CD4-positive, alpha-beta T cell treated with Interleukin-15 for 4 hours (primary cell): ENCODE results near the gene PGM1.

ENCODE experiments used
- DNase-seq: peaks from one replicate; pipeline ENCODE4 v3.0.0-alpha.2; 2020; ENCODE audit warnings: low spot score

Gene PGM1

DNA sequence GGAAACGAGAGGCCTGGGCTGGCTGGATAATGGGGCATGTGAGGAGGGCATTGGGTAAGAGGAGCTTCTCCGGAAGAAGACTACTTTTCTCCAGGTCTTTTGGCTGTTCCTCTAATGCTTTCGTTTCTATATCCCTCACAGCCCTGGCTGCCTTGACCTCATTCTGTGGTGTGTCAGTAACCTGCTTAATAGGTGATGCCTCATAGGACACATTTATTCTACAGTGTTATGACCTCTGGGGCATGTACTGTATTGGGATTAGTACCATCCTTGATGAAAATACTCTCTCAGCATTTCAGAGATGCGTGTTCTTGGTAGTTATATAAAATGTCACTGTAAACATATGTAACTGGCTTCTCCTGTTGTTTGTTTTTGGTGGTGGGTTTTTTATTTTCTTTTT is 40.1 kb downstream of the PGM1 start:
- no peak for DNase-seq

DNA sequence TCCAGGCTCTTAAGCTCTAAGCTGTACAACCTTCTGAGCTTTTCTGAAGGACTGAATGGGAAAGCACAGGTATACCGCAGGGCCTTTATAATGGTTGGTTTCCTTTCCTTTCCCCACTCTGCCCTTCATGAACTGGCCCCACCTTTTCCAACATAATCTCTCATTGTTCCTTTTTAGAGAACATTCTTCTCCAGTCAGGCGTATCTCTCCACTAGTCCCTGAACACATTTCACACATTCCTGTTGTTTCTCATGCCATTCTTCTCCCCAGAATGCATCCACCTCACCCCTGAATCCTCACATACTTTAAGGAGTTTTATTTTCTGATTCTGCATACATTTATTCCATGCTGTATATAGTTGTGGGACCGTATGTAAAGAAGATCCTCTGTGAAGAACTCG is 41.3 kb downstream of the PGM1 start:
- DNase-seq: no peak

DNA sequence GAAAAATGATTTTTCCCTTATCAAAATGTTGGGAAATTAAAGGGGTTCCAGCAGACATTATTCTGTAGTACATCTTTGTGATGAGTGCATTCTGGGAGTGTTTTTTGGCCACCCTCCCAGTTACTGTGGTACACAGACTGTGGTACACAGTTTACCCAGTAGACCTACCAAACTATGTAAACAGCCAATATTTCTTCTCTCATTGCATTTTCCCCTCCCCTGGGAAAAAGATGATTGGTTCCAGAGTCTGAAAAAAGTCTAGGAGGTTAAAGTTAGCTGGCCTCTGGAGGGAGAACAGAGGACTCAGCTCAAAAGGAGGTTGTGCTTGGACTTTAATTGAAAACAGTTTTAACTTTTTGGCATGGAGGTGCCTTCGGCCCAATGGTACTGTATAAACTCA is 42.5 kb downstream of the PGM1 start:
- no peak for DNase-seq

DNA sequence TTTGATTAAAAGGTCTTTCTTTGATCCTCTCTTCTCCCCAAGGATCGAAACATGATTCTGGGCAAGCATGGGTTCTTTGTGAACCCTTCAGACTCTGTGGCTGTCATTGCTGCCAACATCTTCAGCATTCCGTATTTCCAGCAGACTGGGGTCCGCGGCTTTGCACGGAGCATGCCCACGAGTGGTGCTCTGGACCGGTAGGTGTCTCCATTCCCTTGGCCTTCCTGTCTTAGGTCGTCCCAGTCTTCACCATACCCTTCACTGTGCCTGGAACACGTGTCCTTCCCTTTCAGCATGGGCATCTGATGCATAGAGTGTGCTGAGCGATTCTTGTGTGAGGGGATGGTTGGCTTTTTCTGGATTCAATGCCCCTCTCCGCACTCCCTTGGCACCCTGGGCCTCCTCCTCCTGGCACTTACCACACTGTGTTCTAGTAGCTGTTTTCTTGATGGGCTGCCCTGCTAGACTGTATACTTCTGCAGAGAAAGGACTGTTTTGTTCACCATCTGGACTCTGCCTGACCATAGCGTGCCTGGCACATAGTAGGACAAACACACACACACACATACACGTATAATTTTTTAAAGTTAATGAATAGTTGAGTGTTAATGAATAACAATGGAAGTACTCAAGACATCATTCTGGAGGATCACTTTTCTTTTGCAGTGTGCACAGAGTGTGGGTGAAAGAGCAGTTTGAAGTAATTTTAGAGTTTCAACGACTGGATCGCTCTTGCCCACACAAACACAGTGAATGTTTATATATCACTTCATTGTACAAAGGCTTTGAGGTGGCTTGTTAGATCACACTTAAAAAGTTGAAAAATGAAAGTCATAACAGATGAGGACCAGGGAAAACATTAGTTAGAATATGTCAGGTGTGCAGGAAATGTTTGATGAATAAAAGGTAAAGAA is 43.2 kb downstream of the PGM1 start:
- DNase-seq: no peak

- DNase-seq: no peak
Observed at GRCh38 chr1:63638471-63638870, 45.3 kb downstream of the PGM1 start.

- DNase-seq: no peak
Observed at GRCh38 chr1:63638875-63639274, 45.7 kb downstream of the PGM1 start.

GRCh38 chr1:63640633-63641567 is 47.7 kb downstream of the PGM1 start:
- no peak for DNase-seq

- no peak for DNase-seq
Observed at GRCh38 chr1:63641615-63642014, 48.4 kb downstream of the PGM1 start.

- DNase-seq: no peak
Observed at GRCh38 chr1:63642901-63643300, 49.7 kb downstream of the PGM1 start.

DNA sequence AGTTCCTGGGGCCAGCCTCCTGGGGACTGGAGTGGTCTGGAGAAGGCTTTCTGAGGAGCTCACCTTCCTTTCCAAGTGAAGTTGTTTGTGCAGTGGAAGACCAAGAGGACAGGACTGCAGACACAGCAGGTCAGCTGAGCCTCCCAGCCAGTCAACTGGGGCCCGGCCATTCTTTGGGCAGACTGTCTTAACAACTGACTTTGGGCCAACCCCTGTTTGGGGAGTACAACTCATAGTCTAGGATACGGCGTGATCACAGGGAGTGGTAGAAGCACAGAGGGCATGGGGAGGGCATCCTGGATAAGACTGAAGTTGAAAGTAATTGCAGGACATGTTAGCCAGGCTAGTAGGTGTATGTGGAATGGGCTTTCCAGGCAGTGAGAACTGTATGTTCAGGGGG is 50.3 kb downstream of the PGM1 start:
- no peak for DNase-seq

DNA sequence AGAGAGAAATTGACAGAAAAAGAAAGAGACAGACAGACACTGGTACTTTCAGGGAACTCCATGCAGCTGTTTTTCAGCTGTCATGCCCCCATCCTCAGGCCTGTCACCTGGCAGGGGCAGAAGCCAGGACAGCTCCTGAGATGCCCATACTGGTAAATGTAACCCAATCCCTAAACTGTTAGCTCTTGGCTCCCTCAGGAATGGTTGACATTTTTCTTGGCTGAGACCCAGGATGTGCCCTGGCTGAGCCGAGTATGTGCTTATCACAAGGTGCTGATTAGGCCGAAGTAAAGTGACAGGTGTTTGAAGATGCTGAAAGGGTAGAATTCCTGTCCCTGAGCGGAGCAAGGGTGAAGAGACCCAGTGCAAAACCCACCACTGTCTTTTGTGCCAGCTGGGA is 50.7 kb downstream of the PGM1 start:
- DNase-seq: no peak

DNA sequence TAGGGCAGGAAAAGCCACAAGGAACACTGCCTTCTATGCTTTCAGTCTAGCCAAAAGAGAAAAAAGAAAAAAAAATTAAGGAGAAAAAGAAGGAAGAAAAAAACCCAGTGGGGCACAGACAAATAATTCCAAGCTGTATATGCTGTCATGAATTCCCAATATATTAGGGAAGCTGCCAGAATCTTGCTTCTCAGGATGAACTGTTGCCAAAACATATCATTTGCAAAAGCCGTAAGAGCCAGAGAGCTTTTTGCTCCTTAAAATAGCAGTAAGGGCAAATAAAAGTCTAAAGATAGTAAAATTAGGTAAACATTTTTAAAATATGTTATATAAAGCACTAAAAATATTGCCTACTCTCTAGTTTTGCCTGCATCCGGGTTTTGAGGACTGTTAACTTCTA is 52.1 kb downstream of the PGM1 start:
- DNase-seq: no peak

DNA sequence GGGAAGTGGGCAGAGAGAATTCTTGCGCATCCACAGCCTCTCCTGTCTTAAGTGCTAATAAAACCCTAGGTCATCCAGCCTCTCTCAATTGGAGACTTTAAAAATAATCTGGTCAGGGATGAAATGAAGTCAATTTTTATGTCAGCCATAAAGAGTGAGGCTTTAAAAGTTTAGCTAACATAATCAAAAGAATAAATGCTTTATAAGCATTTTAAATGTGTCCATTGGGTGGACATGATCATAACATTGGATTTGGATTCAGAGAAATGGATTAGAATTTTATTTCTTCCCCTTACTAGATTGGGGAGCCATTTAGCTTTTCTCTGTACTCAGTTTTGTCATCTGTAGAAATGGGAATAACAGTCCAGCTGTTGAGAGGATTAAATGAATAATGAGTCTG is 55.5 kb downstream of the PGM1 start:
- no peak for DNase-seq

DNA sequence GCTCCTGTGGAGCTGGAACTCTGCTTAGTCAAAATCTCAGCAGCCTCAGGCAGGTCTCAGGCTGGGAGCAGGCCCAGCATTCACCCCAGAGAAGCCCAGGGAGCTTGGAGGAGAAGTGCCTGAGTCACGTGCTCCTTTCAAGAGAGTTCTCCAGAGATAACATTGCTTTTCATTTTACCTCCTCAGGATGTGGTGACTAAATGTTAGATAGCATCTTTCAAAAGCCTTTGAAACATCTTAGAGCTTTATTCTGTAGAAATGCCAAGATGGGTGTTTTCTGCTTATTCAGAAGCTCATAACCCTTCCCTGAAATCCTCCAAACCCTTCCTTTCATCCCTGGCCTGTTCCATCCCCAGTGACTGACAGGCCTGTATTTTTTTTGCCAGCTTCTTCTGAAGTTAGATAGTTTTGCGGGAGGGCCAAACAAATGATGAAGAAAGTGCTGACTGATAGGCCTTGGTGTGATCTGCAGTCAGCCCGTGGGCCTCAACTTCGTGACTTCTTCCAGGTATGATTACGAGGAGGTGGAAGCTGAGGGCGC is 58.0 kb downstream of the PGM1 start:
- DNase-seq: peak; percentile 51

DNA sequence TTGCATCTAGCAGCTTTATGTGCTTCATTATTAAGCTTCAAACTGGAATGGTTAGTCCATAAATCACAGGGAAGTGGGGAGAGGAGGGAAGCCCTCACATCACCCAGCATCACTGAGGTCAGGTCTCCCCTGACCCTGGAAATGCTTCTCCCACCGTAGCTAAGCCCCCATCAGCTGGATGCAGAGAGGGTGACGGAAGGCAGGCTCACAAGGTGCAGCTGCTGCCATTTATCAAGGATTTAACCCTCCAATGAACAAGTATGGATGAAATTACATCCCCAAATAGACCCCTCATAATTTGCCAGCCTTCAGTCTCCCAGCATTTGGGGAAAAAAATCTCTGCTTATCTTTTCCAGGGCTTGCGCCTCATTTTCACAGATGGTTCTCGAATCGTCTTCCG is 60.8 kb downstream of the PGM1 start:
- no peak for DNase-seq

GRCh38 chr1:63659448-63659847 is 66.2 kb downstream of the PGM1 start:
- DNase-seq: no peak

- DNase-seq: no peak
Observed at GRCh38 chr1:63662056-63662836, 69.0 kb downstream of the PGM1 start.

- no peak for DNase-seq
Observed at GRCh38 chr1:63662841-63663240, 69.6 kb downstream of the PGM1 start.

DNA sequence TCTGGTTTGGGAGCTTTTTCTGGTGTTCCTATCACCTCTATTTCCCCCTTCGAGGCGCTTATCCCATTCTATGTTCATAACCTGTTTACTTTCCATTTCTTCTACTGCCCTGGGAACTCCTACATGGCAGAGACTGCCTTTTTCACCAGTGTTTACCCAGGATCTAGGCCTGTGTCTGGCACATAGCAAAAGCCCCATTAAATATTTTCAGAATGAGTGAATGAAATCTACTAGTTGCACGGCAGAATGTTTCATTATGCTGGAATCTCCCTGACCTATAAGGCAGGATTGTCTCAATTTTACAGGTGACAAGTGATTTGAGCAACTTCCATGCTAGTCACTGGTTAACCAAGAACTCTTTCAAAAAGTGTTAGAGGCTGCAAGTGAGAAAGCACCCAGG is 70.1 kb downstream of the PGM1 start:
- no peak for DNase-seq

- DNase-seq: no peak
Observed at GRCh38 chr1:63663873-63664272, 70.7 kb downstream of the PGM1 start.

DNA sequence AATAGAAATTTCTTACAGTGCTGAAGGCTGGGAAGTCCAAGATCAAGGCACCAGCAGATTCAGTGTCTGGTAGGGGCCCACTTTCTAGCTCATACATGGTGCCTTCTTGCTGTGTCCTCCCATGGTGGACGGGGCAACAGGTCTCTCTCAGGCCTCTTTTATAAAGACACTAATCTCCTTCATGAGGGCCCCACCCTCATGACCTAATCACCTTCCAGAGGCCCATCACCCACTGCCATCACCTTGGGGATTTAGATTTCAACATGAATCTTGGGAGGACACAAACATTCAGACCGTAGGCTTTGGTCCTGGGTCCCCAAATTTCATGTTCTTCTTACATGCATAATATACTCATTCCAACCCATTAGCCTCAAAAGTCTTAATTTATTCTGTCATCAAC is 71.5 kb downstream of the PGM1 start:
- no peak for DNase-seq

GRCh38 chr1:63665410-63665809 is 72.2 kb downstream of the PGM1 start:
- no peak for DNase-seq
